ENCODE measurements around the gene WNK1.
"Not testable (repeated sequence)": the region's sequence is repeated elsewhere in the genome, so short reads cannot be mapped to it uniquely, and the experiment has no call there.

The WNK1 gene

DNA sequence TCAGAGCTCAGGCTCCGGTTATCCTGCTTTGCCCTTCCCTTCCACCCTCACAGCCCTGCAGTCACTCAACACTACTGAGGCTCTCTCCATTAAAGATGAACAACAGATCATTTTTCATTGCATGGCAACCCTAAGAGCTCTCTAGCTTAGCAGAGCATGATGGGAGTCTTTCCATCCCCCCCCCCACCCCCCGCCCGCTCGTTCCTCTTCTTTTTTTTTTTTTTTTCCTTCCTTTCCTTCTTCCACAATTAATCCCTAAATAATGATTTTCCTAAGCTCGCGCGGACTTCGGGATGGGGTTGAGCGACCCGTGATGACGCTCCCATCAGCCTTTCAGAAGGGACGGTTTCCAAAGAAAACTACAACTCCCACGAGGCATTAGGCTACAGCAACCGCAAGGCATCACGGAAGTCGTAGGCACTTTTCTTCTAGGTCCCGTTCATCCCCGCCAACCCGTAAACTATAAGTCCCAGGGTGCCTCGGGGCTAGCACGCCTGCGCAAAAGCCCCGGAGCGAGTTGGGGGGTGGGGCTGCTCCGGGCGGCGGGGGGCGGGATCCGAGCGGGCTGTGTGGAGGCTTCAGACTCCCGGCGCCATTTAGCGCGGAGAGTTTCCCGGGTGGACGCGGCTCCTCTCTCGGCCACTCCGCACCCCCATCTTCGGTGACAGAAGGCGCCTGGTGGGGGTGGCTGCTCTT is at the start of gene WNK1:
Gene WNK1 (plus strand): TSS at position 581 of the 696 bp plus-strand sequence. CDS start 987 bp downstream, outside the sequence.
- DNase-seq = peak; percentile 97 to 98

DNA sequence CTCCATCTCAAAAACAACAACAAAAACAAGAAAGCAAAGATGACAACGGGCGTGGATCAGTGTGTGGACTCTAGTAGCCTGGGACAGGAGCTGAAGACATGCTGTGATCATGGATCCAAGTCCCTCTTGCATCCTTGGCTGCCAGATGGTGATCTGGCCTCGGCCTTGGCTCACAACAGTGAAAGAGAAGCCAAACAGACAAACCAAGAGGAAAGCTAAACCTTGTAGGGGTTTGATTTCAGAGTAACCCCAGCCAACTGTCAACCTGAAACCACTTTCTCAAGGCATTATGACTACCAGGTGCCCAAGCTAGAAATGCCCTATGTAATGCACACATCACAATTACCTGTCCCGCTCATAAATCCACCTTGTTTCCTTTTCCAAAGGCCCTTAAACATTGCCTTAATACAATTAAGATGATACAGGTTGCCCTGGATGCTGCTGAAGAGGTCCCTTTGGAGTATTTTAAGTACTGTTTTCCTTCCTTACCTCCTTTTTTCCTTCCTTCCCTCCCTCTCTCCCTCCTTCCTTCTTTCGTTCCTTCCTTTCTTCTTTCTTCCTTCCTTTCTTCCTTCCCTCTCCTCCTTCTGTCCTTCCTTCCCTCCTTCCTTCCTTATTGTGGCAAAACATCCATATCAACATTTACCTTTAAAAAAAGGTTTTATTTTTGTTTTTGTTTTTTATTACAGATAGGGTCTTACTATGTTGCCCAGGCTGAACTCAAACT is 47.7 kb upstream of the WNK1 start:
- no peak for DNase-seq

DNA sequence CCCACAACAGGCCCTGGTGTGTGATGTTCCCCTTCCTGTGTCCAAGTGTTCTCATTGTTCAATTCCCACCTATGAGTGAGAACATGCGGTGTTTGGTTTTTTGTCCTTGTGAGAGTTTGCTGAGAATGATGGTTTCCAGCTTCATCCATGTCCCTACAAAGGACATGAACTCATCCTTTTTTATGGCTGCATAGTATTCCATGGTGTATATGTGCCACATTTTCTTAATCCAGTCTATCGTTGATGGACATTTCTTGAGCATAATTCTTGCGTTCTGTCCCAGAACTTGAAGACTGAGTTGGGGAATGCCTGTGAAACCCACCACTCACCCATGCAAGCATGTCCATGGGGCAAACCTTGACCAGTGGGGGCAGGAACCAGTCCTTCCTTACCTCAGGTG is 44.3 kb upstream of the WNK1 start:
- not testable (repeated sequence) for DNase-seq

DNA sequence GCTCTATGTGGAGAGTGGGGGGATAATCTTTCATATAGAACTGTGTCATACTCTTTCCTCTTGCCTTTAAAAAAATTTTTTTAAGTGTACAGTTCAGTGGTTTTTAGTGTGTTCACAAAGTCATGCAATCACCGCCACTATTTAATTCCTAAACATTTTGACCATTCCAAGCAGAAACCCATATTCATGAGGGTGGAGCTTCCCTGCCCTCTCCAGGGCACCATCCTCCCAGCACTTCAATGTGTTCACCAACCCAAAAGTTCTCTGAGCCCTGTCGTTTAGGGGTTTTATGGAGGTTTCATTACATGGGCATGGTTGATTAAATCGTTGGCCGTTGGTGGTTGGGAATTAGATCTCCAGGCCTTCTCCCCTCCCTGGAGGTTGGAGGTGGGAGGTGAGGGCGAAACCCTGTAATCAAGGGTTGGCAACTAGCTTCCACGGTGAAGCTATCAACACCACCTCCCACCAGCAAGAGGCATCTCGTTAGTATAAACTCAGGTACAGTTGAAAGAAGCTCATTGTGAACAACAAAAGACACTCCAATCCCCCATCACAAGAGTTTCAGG is 42.8 kb upstream of the WNK1 start:
- DNase-seq = no peak

DNA sequence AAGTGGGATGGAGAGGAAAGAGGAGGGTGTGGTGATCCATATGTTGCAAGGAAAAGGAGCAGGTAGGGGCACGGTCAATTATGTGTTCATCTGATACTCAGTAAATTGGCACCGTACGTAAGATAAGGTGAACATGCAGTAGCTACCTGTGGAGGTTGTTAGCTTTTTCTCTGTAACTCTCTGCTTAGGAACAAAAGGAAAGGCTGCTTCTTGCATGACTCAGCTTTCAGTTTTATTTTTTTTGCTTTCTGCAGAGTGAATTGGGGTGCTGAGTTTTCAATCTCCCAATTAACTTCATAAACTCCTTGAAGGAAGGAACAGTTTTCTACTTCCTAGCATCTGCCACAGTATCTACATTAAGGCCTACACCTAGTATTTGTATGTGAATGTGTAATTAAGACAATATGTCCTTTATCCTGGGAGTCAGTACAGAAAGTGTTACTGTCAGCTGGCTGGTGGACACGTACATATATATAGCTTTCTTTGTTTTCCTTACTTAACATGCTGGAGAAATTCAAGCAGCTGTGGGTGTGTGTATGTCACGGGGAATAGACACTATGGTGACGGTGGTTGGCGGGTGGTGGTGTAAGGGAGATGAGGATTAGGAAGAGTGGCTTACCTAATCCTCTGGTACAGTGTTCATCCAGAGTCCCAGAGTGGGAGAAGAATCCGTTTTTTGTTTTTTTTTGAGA is 40.1 kb upstream of the WNK1 start:
- peak in 1 of 2 donors; percentile 39 for DNase-seq

DNA sequence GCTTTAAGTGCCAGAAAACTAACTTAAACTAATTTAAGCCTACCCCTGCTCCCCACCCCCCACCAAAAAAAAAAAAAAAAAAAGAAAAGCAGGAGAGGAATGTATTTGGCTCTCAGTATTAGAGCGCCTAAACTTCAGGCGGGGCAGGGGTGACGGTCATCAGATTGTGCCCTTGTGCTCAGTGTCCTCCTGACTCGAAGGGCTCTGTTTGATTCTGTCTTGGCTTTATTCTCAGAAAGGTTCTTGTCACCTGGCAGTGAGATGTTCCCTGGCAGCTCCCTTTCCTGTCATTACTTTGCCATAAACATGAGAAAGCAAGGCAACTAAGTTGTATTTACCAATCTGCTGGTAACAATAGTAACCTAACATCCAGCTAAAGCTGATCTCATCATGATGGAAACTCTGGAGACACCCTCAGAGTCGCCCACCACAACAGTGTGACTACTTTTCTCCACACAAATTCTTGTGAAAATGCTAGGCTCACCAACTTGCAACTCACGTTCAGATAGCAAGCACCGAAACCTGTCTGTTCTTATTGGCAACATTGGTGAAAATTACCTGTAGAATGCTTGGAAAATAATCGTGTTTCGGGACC is 39.0 kb upstream of the WNK1 start:
- DNase-seq = peak; percentile 51 to 82

DNA sequence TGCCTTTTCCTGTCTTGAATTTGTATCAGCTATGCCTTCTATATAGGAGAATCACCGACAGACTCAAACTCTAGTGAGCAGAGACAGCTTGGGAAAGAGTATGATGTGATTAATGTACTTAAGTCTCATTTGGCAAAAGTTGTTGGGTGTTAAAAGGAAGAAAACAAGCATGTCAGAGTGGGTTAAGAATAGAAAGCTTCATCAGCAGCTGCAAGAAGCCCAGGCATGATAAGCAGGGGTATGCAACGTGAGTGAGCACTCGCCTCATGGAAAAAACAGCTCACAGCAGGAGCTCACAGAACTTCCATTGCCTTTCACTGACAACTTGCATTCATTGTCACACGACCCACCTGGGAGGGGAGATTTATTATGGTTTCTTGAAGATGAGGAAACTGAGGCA is 35.9 kb upstream of the WNK1 start:
- no peak for DNase-seq

DNA sequence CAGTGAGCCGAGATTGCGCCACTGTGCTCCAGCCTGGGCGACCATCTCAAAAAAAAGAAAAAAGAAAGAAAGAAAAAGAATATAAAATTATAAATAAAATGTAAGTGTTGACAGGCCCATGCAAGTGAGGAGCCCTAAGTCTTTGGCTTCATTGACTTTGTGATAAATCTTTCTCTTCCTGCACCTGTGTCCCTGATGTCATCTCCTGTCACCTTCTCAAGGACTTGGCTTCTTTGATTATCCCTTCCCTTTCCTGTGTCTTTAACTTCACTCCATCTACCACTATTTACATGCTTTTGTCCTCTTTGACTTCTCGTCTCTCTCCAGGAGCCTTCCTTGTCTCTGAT is 33.6 kb upstream of the WNK1 start:
- no peak for DNase-seq

DNA sequence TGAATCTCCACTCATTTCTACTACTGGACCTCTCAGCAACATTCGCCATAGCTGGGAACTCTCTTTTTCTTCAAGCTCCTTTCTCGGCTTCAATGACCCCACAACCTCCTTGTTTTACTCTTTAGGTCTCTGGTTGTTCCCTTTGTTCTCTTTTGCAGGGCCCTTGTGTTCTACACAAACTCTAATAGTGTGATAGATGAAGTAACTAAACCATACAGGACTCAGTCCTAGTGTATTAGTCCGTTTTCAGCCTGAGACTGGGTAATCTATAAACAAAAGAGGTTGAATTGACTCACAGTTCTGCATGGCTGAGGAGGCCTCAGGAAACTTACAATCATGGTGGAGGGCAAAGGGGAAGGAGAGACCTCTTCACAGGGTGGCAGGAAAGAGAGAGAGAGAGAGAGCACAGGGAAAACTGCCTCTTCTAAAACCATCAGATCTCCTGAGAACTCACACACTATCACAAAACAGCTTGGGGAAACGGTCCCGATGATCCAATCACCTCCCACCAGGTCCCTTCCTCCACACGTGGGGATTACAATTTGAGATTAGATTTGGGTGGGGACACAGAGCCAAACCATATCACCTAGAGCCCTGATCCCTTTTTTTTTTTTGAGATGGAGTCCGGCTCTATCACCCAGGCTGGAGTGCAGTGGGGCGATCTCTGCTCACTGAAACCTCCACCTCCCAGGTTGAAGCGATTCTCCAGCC is 32.0 kb upstream of the WNK1 start:
- DNase-seq = no peak

DNA sequence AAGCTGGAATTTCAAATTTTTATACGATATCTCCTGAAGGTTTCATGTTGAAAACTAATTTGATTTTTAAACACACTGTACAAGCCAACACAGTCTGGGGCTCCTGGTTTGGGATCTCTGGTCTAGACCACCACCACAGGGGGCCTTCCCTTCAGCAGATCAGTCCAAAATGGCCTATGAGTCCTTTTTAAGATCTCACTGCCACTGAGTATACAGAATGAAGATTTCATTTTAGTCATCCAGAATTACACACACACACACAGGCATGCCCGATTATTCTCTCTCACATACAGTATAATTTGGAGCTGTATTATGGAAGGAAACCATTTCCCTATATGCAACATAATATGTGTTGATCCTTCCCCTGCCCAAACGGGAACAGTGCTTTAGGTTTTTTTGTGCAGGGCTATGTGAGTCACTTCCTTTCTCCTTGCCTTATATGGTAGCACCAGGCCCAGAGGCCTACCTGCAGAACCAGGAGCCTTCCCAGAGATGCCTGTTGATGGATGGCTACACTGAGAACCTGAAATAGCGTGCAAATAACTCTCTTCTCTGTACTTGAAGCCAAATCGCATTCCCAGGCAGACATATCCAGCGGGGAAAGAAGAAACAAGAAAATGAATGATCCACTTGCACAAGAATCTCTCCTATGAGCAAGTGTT is 28.1 kb upstream of the WNK1 start:
- peak; percentile 49 to 67 for DNase-seq

DNA sequence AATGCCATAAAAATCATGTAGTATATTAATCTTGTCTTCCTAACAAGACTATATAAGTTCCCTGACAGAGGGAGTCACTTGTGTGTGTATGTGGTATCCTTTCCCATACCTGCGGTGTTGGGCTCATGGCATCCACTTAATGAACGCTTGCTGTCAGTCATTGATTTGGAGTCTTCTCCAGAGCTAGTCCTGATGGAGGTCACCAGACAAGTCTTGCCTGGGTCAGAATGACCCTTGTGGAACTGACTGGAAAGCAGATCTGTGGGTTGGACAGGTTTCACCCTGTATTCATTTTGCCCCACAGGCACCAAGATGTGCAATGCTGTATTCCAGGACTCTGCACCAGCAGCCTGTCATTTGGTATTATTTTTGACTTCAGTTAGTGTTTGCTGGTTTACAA is 27.3 kb upstream of the WNK1 start:
- DNase-seq = no peak

DNA sequence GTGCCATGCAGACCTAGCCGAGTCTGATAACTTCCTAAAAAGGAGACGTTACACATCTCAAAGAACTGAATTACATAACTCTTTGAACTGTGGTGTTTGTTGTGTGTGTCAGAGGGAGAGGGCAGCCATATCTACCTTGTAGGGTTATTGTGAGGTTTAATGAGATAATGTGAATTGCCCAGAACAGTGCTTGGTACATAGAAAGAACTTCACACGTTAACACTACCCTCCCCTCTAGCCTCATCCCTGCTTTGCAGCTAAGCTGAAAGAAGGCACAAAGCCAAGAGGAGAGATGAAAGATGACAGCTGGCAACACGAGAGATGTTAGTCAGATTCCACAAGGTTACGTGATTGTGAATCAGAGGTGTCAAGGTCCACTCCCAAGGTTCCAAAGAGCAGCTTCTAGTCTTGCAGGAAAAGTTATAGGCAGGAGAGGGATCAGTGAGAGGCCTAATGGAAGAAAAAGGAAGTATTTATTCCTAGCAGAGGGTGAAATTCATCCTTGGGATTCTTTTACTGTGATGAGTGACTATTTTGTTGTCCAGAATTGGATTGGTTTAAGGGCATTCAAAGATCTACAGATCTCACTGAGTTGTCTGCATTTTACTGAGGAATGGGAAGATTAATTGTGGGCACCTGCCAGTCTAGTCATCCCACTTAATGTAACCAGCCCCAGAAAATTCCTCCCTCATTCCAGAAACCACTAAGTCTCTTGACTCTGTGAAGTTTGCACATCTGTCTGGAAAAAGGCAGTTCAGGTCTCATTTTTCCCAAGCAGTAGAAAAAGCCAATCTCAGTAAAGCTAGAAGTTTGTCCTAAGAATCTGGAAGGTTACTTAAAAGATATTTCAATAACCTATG is 25.9 kb upstream of the WNK1 start:
- peak; percentile 29 to 41 for DNase-seq

DNA sequence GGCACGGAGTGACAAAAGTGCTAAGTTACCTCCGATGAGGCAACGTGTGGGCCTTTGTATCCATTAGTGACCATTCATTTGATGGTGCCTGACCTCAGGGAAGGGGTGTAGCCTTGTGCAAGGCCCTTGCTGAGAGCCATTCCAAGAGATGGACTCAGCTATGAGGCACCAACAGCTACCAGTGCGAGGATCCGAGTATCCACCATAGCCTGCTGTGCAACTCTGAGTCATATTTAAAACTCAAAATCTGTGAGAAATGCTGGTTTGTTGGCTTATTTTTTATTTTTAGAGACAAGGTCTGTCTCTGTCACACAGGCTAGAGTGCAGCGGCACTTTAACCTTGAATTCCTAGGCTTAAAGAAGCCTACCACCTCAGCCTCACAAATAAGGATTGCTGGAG is 25.1 kb upstream of the WNK1 start:
- DNase-seq = no peak

DNA sequence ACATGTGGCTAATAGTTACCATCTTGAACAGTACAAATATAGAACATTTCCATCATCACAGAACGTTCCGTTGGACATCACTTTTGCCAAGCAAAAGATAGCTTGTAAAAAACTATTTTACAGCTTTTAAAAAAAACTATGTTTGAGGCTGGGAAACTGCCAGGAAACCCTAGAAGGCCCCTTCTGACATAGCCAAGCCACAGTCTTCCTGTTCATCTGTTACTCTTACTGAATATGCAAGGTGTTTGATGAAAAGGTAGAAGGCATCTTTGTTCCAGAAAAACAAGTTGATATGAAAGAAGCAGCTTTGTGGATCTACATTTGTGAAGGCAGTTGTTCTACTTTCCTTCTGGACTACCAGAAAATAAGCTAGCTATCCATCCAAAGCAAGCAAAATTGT is 23.6 kb upstream of the WNK1 start:
- no peak for DNase-seq

DNA sequence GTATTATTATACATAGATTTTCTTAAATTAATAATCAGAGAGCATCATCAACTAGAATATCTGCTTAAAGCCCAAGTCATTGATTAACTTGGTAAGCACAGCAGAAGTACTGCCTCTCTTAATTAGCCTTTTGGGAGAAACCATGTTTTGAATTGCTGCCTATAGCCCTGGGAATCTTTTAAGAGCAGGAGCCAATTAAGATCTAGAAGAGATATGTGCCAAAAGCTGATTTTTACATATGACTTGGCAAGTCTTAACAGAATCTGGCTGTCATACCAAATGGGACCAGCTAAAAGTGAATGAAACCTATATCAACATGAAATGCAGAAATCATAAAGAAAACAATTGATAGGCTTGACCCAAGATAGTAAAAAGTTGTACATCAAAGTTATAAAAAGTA is 23.2 kb upstream of the WNK1 start:
- no peak for DNase-seq

DNA sequence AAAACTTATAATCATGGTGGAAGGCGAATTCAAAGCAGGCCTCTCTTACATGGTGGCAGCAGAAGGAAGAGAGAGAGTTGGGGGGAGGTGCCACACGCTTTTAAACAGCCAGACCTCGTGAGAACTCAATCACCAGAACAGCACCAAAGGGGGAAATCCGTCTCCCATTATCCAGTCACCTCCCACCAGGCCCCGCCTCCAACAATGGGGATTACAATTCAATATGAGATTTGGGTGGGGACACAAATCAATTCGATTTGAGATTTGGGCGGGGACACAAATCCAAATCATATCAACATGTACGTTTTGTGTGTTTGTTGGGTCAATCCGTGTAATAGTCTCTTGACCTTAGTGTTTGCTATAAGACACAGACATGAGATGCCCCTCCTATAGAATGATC is 21.8 kb upstream of the WNK1 start:
- no peak for DNase-seq

DNA sequence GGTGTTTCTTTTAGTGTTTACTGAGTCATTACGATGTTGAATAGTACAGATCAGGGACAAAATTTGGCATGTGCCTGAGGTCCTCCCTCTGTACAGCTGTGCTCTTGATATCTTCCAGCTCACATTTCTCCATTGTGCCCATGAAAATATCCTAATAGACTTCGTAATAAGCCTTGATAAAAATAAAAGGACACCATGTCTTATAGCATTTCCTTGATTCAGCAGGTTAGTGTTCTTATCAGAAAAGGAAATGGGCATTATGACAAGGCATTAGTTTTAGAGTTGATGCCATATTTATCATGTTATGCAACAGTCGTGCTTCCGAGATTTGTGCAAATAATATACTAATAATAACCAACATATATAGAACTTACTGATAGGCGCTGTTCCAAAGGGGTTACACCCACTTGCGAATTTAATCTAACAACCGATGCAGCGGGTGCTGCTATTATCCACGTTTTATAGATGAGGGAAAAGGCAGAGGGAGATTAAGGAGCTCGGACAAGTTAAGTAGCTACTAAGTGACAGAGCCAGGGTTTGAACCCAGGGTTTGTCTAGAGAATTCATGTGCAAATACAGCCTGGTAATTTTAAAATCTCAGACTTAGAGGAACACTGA is 15.1 kb upstream of the WNK1 start:
- no peak for DNase-seq

DNA sequence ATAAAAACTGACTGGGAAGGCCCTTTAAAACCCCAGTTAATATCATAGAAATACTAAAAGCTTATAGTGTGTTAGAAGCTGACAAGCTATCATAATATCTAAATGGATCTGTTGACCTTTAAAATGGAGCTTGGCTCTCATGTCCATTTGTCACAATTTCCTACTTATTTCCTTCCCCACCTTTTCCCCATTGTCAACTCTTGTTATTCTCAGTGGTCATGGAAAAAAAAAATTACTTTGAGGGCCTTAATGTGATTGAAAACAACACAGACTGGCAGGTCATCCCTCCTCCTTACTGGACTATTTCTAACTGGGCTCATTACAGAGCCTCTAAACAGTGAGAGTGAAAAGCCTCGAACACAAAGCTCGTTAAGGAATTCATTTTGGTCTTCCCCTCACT is 13.7 kb upstream of the WNK1 start:
- DNase-seq = no peak

DNA sequence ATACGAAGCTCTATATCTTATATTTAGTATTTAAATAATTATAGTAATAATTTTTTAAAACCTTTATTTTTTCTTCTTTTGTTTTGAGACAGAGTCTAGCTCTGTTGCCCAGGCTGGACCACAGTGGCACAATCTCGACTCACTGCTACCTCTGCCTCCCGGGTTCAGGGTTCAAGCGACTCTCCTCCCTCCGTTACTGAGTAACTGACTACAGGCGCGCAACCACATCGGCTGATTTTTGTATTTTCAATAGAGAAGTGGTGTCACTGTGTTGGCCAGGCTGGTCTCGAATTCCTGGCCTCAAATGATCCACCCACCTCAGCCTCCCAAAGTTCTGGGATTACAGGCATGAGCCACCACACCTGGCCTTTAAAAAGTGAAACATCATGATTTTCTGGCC is 13.0 kb upstream of the WNK1 start:
- DNase-seq = no peak

DNA sequence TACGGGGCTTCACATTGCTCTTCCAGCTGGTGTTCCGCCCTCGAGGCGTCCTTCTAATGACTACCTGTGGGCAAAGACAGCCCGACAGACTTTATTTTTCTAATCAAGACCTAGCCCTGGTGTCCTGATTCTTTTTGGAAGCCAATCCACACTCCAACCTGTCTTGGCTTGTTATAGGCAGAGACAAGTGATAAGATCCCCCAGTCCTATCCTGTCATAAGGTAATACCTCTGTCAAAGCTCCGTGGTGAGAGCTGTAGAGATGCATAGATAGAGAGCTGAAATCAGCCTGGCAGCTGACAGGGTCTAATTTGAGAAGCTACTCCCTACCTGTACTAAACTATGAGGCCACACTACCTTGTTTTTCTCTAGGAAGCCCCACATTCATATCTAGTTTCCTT is 11.5 kb upstream of the WNK1 start:
- DNase-seq = no peak

Data from inflammatory macrophage treated with lipopolysaccharide for 1 hour (primary cell).